Heart left ventricle (tissue), 13 donors: ENCODE results near the gene NCMAP.

Source experiments
- POLR2A ChIP-seq, 2 donors: fragments of 450-650 bp; IDR thresholded peaks; one replicate each; pipeline ENCODE4 v1.6.1; 2017; ENCODE audit warnings: antibody characterized with exemption in 2 of 2, mild to moderate bottlenecking in 2 of 2, moderate library complexity in 2 of 2
- TF ChIP-seq, protein P1 (sequence below), 12 donors: fragments of 200-600 bp; sonication (generic) in 4 of 12; IDR thresholded peaks; one replicate each; pipeline versions ENCODE4 v1.5.0 to v1.8.0; 2018 to 2022; ENCODE audit warnings: antibody characterized with exemption in 12 of 12, mild to moderate bottlenecking in 5 of 12
- donor health status: ischemic (EF 13 %, LVEDD 7.1; RV severe dilation, severe dysfunction).
- donor health status: DM: no; HTN: yes; CAD: no.
- donor health status: DM: no; HTN: no; CAD: no.
- donor health status: ischemic (EF 25% LVEDD 6.9; RV normal size, moderate dysfunction).
- donor health status: ischemic (EF 25% LVEDD 5.7; RV mildly dilated, moderate dysfunction).
- donor health status: ischemic (EF 35%, LVEDD 5.7; RV mildly dilated, moderate dysfunction).
- donor health status: nonischemic (EF 11% LVEDD 7.7; RV severe dilation, severe dysfunction).
- donor health status: DM: yes; HTN: yes; CAD: no.
- donor health status: PGD.
- donor health status: ischemic (EF 29% LVEDD 5.4; RV normal size, mild dysfunction).
- donor health status: nonischemic (EF 23%, LVEDD 6.1; RV moderate dilation, normal function).

DNA sequence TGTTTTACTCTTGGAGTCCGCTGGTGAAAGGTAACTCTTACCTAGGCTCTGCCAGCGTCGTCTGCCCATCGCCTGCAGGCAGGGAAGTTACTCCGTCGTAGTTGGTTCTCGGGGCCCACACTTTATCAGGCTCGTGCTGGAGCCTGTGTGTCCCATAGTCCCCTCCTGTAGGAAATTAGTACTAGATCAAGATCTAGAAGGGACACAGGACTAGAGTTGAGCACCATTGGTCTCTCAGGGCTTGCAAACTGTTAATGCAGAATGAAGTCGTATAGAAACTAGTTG lies 88.2 kb downstream of the NCMAP start:
- TF ChIP-seq, protein P1, sequence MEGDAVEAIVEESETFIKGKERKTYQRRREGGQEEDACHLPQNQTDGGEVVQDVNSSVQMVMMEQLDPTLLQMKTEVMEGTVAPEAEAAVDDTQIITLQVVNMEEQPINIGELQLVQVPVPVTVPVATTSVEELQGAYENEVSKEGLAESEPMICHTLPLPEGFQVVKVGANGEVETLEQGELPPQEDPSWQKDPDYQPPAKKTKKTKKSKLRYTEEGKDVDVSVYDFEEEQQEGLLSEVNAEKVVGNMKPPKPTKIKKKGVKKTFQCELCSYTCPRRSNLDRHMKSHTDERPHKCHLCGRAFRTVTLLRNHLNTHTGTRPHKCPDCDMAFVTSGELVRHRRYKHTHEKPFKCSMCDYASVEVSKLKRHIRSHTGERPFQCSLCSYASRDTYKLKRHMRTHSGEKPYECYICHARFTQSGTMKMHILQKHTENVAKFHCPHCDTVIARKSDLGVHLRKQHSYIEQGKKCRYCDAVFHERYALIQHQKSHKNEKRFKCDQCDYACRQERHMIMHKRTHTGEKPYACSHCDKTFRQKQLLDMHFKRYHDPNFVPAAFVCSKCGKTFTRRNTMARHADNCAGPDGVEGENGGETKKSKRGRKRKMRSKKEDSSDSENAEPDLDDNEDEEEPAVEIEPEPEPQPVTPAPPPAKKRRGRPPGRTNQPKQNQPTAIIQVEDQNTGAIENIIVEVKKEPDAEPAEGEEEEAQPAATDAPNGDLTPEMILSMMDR (IDR thresholded peaks at IDR 0.05), result no peak
- no peak for TF ChIP-seq POLR2A (IDR thresholded peaks at IDR 0.05)
